WTC11 (cell line): ENCODE data around the gene IAPP.
"Not testable (repeated sequence)": the region's sequence is repeated elsewhere in the genome, so short reads cannot be mapped to it uniquely, and the experiment has no call there.

ENCODE experiments used
- AFF4 ChIP-seq: sonication (generic); formaldehyde crosslinking; IDR thresholded peaks from 2 replicates; pipeline ENCODE4 v1.8.1; 2023; ENCODE audit warnings: mild to moderate bottlenecking, missing genetic modification reagents, borderline replicate concordance
- CBFB ChIP-seq: sonication (generic); formaldehyde crosslinking; IDR thresholded peaks from 2 replicates; pipeline ENCODE4 v1.8.1; 2022; ENCODE audit warnings: mild to moderate bottlenecking, low read depth, missing genetic modification reagents
- CTCF ChIP-seq: fragments of 200-600 bp; IDR thresholded peaks from 2 replicates; pipeline ENCODE4 v1.8.0; 2022; ENCODE audit warnings: antibody characterized with exemption
- E2F1 ChIP-seq: sonication (generic); formaldehyde crosslinking; IDR thresholded peaks from 2 replicates; pipeline ENCODE4 v1.8.0; 2022; ENCODE audit warnings: mild to moderate bottlenecking, missing genetic modification reagents
- FOXP4 ChIP-seq: sonication (generic); formaldehyde crosslinking; IDR thresholded peaks from 2 replicates; pipeline ENCODE4 v1.8.0; 2022; ENCODE audit warnings: mild to moderate bottlenecking, missing genetic modification reagents
- ZNF512 ChIP-seq: sonication (generic); formaldehyde crosslinking; IDR thresholded peaks from 2 replicates; pipeline ENCODE4 v1.8.1; 2022; ENCODE audit warnings: missing genetic modification reagents, borderline replicate concordance

- TF ChIP-seq CTCF; ZNF512 (CRISPR knock-in tag); AFF4 (CRISPR knock-in tag); CBFB; FOXP4; E2F1 (CRISPR knock-in tag): not testable (repeated sequence)
These were observed 8.6 kb downstream of the IAPP start for GRCh38 chr12:21381320-21381719.
